ENCODE measurements around the gene RHPN2.

RHPN2 gene

DNA sequence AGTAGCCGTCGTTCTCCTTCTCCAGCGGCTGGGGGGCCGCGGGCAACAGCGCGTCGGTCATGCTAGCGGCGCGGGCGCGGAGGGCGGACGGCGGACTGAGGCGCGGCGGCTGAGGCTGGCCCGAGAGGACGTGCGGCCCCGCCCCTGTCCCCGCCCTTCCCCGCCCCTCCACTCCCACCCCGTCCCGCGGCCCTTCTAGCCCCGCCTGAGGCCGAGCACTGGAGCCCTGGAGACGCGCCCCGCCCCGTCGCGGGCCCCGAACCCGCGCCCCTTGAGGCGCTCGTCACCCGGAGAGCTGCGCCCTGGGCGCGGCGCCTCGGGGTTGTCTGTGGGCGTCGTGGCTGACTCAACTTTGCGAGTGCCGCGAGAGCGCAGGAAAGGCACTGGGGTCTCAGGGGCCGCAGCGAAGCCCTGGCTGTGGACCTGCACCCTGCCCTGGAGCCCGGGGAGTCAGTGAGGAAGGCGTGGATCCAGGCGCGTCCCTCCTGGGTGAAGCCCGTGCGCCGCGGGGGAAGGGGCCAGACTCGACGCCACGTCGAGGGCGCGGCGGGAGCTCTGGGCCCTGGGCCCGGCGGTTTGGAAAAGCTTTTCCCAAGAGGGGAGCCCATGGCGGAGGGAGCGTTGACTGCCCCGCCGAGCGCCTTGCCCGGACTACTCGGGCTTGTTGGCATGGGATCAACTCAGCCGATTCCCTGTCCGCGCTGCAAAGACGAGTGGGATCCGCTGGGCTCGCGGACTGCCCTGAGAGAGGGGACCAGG is at the start of gene RHPN2:
TSS of gene RHPN2 (minus strand) at position 97 of the 759 bp plus-strand sequence. CDS start at position 61, 36 bp downstream.
- peak; percentile 57 to 65 for DNase-seq (ENCODE audit: low read depth in 2 of 2)

GRCh38 chr19:33114312-33114711 is 49.6 kb upstream of the RHPN2 start:
- no peak for DNase-seq (ENCODE audit: low read depth in 2 of 2)

DNA sequence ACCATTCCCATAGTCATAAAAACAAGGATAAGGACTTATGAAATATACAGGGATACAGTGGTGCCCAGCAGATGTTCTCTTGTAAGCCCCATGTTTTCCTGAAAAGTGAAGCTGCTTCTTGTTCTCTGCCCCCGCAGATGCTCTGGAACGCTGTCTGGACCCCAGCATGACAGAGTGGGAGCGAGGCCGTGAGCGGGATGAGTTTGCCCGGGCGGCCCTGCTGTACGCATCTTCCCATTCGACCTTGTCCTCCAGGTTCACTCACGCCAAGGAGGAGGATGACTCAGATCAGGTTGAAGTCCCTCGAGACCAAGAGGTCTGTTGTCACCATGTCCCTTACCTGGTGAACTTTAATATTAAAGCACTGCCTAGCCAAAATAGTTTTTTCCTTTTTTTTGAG is 46.9 kb upstream of the RHPN2 start:
- no peak for DNase-seq (ENCODE audit: low read depth in 2 of 2)

GRCh38 chr19:33110137-33110910 is 45.6 kb upstream of the RHPN2 start:
- no peak for DNase-seq (ENCODE audit: low read depth in 2 of 2)

GRCh38 chr19:33108161-33108560 is 43.5 kb upstream of the RHPN2 start:
- DNase-seq (ENCODE audit: low read depth in 2 of 2), result no peak

DNA sequence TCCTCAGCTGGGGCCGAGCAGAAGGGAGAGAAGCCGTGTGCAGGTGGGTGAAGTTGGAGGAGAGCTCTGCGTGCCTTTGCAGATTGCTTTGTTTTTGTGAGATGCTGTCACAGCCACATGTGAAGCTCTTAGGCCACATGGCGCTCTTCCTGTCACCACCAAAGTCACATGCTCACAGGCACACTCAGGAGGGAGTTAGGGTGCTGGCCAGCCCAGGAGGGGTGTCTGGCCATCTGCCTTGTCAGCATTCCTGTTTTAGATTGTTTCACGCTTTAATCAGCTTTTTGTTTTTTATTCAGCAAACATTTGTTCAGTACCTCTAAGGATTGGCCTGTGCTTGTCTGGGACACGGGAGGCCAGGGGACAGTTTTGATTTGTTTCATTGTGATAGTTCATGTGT is 38.2 kb upstream of the RHPN2 start:
- no peak for DNase-seq (ENCODE audit: low read depth in 2 of 2)

DNA sequence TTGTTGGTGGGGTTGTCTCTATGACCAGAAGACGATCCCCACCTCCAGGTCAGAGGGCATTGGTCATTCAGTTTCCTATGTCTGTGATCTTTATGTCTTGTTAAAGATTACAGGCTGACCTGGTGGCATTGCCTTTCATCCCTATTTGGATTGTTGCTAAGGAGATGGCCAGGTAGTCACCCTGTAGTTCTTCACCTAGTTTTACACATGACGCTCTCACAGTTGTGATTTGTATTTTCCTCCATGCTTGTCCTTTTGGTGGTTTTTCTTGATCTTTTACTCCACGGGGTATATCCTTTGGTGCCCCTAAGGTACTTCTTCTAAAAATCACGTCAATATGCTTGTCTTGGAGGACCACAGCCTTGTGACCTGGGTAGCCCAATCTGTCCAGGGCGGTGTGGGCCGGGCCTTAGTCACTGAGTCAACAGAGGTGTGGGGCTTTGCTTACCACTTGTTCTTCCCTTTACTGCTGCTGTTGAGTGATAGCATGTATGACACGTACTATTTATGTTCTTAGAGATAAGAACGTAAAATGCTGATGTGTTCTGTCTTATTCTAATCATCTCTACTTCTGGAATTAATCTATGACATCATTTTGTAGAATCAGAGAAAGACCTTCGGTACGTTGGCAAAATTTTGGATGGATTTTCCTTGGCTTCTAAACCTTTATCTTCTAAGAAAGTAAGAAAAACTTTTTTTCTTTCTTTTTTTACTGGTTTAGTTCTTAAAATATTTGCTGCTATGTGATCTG is 36.4 kb upstream of the RHPN2 start:
- DNase-seq (ENCODE audit: low read depth in 2 of 2), result no peak

- DNase-seq (ENCODE audit: low read depth in 2 of 2), result no peak
Observed at GRCh38 chr19:33098055-33098534, 33.4 kb upstream of the RHPN2 start.

- no peak for DNase-seq (ENCODE audit: low read depth in 2 of 2)
Observed at GRCh38 chr19:33096005-33096404, 31.3 kb upstream of the RHPN2 start.

DNA sequence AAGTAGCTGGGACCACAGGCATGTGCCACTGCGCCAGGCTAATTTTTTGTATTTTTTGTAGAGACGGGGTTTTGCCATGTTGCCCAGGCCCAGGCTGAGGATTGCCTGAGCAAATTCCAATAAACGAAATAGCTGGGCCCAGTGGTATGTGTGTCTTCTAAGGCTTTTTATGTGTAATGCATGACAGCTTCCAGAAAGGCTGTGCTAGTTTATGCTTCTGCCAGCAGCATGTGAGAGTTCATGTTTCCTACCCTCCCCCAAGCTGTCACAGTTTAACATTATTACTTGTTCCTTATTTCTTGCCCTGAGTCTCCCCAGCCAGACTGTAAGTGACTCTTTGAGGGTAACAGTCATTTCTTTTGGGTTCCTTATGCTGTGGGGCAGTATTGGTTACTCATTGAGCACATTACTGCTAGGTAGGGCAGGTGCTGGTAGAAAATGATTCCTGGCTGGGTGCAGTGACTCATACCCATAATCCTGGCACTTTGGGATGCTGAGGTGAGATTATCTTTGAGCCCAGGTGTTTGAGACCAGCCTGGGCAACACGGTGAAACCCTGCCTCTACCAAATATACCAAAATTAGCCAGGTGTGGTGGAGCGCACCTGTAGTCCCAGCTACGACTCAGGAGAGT is 29.9 kb upstream of the RHPN2 start:
- no peak for DNase-seq (ENCODE audit: low read depth in 2 of 2)

GRCh38 chr19:33093420-33094210 is 28.9 kb upstream of the RHPN2 start:
- DNase-seq (ENCODE audit: low read depth in 2 of 2), result no peak

- no peak for DNase-seq (ENCODE audit: low read depth in 2 of 2)
Observed at GRCh38 chr19:33090179-33090578, 25.5 kb upstream of the RHPN2 start.

DNA sequence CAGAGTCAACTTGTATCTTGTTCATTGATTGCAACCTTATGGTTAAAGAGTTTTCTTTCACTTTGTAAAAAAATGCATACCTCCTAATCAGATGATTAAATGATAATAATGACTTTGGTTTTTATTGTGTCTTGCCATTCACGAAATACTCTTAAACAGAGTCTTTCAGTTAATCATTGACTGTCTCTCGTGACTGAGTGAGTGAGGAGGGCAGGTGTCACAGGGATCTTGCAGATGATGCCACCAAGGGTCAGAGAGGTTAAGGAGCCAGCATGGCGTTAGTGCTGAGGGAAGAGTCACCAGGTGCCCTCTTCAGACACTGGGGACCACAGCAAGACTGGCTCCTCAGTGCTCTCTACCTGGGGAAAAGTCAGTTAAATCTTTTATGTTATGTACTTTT is 24.3 kb upstream of the RHPN2 start:
- DNase-seq (ENCODE audit: low read depth in 2 of 2), result no peak

DNA sequence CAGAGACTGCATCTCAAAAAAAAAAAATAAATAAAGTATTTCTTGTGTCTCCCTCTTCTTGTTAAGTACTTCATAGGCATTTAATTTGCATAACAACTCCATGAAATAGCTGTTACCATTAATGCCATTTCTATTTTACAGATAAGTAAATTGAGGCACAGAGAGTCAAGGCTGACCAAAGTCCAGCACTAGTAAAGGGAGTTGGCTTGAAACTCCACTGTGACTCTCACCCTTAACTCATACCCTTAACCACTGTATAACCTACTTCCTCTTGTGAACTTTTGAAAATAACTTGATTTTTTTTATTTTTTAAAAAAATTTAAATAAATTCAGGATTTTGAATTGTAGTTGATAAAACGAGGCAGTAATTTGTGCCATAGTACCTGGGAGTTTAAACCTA is 22.3 kb upstream of the RHPN2 start:
- no peak for DNase-seq (ENCODE audit: low read depth in 2 of 2)

DNA sequence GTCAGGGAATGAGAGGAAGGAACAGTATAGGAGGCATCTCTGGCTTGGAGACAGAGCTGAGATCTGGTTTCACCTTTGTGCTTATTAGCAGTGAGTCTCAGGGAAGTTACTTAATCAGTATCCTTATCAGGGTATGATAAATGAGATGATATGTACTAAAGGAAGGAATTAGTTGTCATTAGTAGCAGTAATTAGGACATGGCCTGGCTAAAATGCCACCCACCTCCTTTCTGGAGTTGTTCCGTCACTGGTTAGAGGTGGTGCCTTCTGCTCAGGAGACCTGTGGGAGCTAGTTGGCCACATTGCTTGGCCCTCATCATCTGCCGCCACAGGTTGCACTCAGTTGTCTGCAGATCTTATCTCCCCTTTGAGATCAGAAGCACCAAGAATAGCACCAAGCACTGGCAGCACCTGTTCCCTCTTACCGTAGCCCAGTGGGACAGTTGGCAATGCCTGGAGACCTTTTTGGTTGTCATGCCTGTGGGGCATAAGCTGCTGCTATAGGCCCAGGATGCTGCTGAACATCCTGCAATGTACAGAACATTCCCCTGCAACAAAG is 21.0 kb upstream of the RHPN2 start:
- DNase-seq (ENCODE audit: low read depth in 2 of 2), result no peak

- peak; percentile 78 to 84 for DNase-seq (ENCODE audit: low read depth in 2 of 2)
Observed at GRCh38 chr19:33080761-33081681, 16.3 kb upstream of the RHPN2 start, which contains the start of gene GPATCH1. Gene GPATCH1, plus strand, starts transcription at chr19:33081181. Its CDS starts 13 bp downstream, at chr19:33081194.

DNA sequence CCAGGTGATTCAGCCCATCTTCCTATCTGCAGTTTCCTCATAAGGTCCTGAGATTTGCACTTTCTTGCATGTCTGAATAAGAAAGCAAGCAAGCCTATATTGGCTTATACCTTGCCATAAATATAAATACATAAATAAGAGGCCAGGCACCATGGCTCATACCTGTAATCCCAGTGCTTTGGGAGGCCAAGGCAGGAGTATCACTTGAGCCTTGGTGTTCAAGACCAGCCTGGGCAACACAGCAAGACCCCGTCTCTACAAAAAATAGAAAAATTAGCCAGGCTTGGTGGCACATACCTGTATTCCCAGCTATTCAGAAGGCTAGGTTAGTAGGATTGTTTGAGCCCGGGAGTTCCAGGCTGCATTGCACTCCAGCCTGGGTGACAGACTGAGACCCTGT is 10.8 kb upstream of the RHPN2 start:
- no peak for DNase-seq (ENCODE audit: low read depth in 2 of 2)

DNA sequence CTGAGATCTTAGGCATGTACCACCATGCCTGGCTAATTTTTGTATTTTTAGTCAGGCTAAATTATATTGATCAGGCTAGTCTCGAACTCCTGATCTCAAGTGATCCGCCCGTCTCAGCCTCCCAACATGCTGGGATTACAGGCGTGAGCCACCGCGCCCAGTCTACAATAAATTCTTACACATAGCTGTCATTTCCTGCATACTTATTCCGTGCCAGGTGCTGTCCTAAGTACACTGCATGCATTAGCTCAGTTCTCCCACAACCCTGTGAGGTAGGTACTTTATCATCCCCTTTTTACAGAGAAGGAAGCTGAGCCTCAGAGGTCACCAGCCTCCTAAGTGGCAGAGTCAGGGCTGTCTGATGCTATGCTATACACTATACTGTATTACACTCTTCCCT is 7.2 kb upstream of the RHPN2 start:
- DNase-seq (ENCODE audit: low read depth in 2 of 2), result no peak

- no peak for DNase-seq (ENCODE audit: low read depth in 2 of 2)
Observed at GRCh38 chr19:33067121-33067520, 2.4 kb upstream of the RHPN2 start.
